Measurements from ENCODE around the gene SWT1. TPM values are rescaled to one million over a fixed set of nuclear protein-coding genes. Genes with fewer than 3 reads are reported as not detected.

Gene SWT1
- total and polyA plus RNA-seq, 2 of the 13 experiments (the other 11 are each of a cell fraction or from before 2014, with no cell fraction given): 1.7 to 2.5 TPM

DNA sequence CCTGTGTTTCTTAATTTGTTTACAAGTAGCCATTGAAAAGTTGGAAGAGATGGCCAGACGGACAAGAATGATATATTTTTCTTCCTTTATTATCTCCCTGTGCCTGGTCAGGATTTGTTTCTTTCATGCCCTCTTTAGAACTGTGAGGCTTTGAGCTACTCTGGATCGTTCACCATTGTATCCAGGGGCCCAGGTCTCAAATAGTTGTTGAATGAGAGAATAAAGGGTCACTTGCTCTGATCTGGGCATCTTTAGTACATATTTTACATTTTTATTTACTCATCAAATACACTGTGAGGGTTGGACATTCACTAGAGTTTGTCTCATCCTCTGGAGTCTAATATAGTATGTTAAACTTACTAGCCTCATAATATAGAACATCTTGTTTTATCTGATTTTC is 111.4 kb downstream of the SWT1 start (continued):
- no peak for TF ChIP-seq STAT6 (CRISPR knock-in tag; IDR thresholded peaks at IDR 0.05; ENCODE audit: borderline replicate concordance)

GRCh38 chr1:185271921-185272320 is 115.0 kb downstream of the SWT1 start:
- POLR2A ChIA-PET: no interaction called here
- Histone ChIP-seq H3K4me2 (ENCODE audit: low read depth, low read length) (no peak overlapping the region), H3K4me1 (ENCODE audit: insufficient read depth, low read length) (no peaks in the 10 kb centered on the region), H3K9me3 (ENCODE audit: low read length) (no peaks in the 10 kb centered on the region), H4K20me1 (ENCODE audit: insufficient read depth, low read length) (no peaks in the 10 kb centered on the region), H3K9ac (ENCODE audit: insufficient read depth, low read depth, low read length) (no peak overlapping the region), H3K79me2 (ENCODE audit: insufficient read depth, low read length) (no peaks in the 10 kb centered on the region), H3K27ac (ENCODE audit: extremely low read length, insufficient read depth, low read length) (no peak overlapping the region), H3K27me3 (ENCODE audit: control insufficient read depth in 1 of 2, insufficient read depth in 2 of 2, low read length in 2 of 2) (no peaks in the 10 kb centered on the region), H2AFZ (ENCODE audit: low read length) (no peak overlapping the region), H3K4me3 (replicated peaks in 1 of 3; ENCODE audit: insufficient read depth in 1 of 3, low read depth in 2 of 3, low read length in 3 of 3) (no peak overlapping the region), H3K36me3 (replicated peaks in 1 of 2; ENCODE audit: control insufficient read depth in 1 of 2, insufficient read depth in 2 of 2, low read length in 2 of 2) (no peaks in the 10 kb centered on the region)
- intact Hi-C loops (cut with micrococcal nuclease; ENCODE audit: unreplicated experiment): no loop called here
- no TSS peak for BruUV-seq (replicated peaks)
- CTCF ChIA-PET (ENCODE audit: low intra/inter-chr PET ratio, low total read pairs): no interaction called here
- FAIRE-seq (no peak), DNase-seq (ENCODE audit: low spot score) (no peak), ATAC-seq (no peak)
- in situ Hi-C loops (cut with HindIII; ENCODE audit: extremely low pct_ligation_motif_present, low pct_unique_long_range_greater_than_20kb): no loop called here
- WGBS (ENCODE audit: low lambda C conversion rate): 88% methylated on average over 4 of the region's 4 CpGs
- TF ChIP-seq POLR2G (IDR thresholded peaks at IDR 0.05; ENCODE audit: low read depth, low read length) (no peak), SRSF4 (IDR thresholded peaks at IDR 0.05; ENCODE audit: low read depth, low read length, poor library complexity, severe bottlenecking) (no peak), TOPORS (CRISPR knock-in tag; IDR thresholded peaks at IDR 0.05) (no peak), KDM4B (CRISPR knock-in tag; IDR thresholded peaks at IDR 0.05) (no peak), BRCA1 (CRISPR knock-in tag; IDR thresholded peaks at IDR 0.05) (no peak), FOXJ3 (CRISPR knock-in tag; IDR thresholded peaks at IDR 0.05; ENCODE audit: borderline replicate concordance) (no peak), KAT2B (IDR thresholded peaks at IDR 0.05; ENCODE audit: borderline replicate concordance, low read depth, low read length) (no peak), FOXK1 (CRISPR knock-in tag; IDR thresholded peaks at IDR 0.05; ENCODE audit: borderline replicate concordance, low read depth) (no peak), MZF1 (CRISPR knock-in tag; IDR thresholded peaks at IDR 0.05; ENCODE audit: borderline replicate concordance) (no peak), ARID4A (CRISPR knock-in tag; IDR thresholded peaks at IDR 0.05; ENCODE audit: borderline replicate concordance) (no peak), ZNF775 (CRISPR knock-in tag; IDR thresholded peaks at IDR 0.05; ENCODE audit: borderline replicate concordance) (no peak), ATF6 (CRISPR knock-in tag; conservative IDR thresholded peaks at IDR 0.05) (no peak), U2AF2 (IDR thresholded peaks at IDR 0.05; ENCODE audit: low read depth, low read length) (no peak), SALL2 (CRISPR knock-in tag; IDR thresholded peaks at IDR 0.05) (no peak)

All from HepG2 (cell line).